Adrenal gland (tissue), 5 donors: ENCODE data around the gene BTBD7.

Experiments used
- POLR2A ChIP-seq, 2 donors: fragments of 450-650 bp; IDR thresholded peaks; one replicate each; pipeline ENCODE4 v1.6.1; 2017; ENCODE audit warnings: antibody characterized with exemption in 2 of 2, mild to moderate bottlenecking in 2 of 2, moderate library complexity in 1 of 2
- TF ChIP-seq, protein P1 (sequence below), 6 experiments: fragments of 450-650 bp in 4 of 6; fragments of 200-600 bp in 2 of 6; sonication (generic) in 1 of 6; IDR thresholded peaks; 1 replicate in 5 of 6; 2 replicates in 1 of 6; pipeline versions ENCODE4 v1.5.1 to v1.8.0; 2016 to 2021; ENCODE audit warnings: antibody characterized with exemption in 6 of 6, mild to moderate bottlenecking in 2 of 6, moderate library complexity in 1 of 6
- donor health status: DM: no; HTN: no; CAD: no.

GRCh38 chr14:93299416-93299815, 33.4 kb downstream of the BTBD7 start:
- no peak for TF ChIP-seq POLR2A (IDR thresholded peaks at IDR 0.05)
- TF ChIP-seq, protein P1, sequence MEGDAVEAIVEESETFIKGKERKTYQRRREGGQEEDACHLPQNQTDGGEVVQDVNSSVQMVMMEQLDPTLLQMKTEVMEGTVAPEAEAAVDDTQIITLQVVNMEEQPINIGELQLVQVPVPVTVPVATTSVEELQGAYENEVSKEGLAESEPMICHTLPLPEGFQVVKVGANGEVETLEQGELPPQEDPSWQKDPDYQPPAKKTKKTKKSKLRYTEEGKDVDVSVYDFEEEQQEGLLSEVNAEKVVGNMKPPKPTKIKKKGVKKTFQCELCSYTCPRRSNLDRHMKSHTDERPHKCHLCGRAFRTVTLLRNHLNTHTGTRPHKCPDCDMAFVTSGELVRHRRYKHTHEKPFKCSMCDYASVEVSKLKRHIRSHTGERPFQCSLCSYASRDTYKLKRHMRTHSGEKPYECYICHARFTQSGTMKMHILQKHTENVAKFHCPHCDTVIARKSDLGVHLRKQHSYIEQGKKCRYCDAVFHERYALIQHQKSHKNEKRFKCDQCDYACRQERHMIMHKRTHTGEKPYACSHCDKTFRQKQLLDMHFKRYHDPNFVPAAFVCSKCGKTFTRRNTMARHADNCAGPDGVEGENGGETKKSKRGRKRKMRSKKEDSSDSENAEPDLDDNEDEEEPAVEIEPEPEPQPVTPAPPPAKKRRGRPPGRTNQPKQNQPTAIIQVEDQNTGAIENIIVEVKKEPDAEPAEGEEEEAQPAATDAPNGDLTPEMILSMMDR (IDR thresholded peaks at IDR 0.05): no peak
